KMS-11 (cell line): ENCODE data around the gene SPEF2.

Experiments used
- H2AFZ ChIP-seq: fragments of 200-600 bp; sonication (generic); 2 replicates; pipeline ENCODE4 v1.6.1; 2016; ENCODE audit warnings: antibody characterized with exemption, mixed run types, low read depth
- H3K27ac ChIP-seq: fragments of 200-600 bp; sonication (generic); 2 replicates; pipeline ENCODE4 v1.6.1; 2016; ENCODE audit warnings: mild to moderate bottlenecking, mixed run types
- H3K27me3 ChIP-seq: fragments of 200-600 bp; sonication (generic); 2 replicates; pipeline ENCODE4 v1.6.1; 2017; ENCODE audit warnings: mild to moderate bottlenecking, low read depth, mixed run types, moderate library complexity; ENCODE audit not compliant: insufficient read depth
- H3K36me3 ChIP-seq: fragments of 200-600 bp; sonication (generic); 2 replicates; pipeline ENCODE4 v1.6.1; 2017; ENCODE audit warnings: mild to moderate bottlenecking, mixed run types; ENCODE audit not compliant: insufficient read depth
- H3K4me1 ChIP-seq: fragments of 200-600 bp; sonication (generic); 2 replicates; pipeline ENCODE4 v1.6.1; 2016; ENCODE audit warnings: mild to moderate bottlenecking, low read depth, mixed run types; ENCODE audit not compliant: poor library complexity, severe bottlenecking
- H3K4me2 ChIP-seq: fragments of 200-600 bp; sonication (generic); 2 replicates; pipeline ENCODE4 v1.7.0; 2016; ENCODE audit warnings: mild to moderate bottlenecking, mixed run types
- H3K4me3 ChIP-seq: fragments of 200-600 bp; sonication (generic); IDR thresholded peaks from 2 replicates; pipeline ENCODE4 v1.6.1; 2017; ENCODE audit warnings: low read depth, low read length, mixed read lengths; ENCODE audit not compliant: insufficient read depth
- H3K79me2 ChIP-seq: fragments of 200-600 bp; sonication (generic); 2 replicates; pipeline ENCODE4 v1.6.1; 2016; ENCODE audit warnings: low read depth, mixed run types; ENCODE audit not compliant: insufficient read depth
- H3K9ac ChIP-seq: fragments of 200-600 bp; sonication (generic); 2 replicates; pipeline ENCODE4 v1.6.1; 2016; ENCODE audit warnings: mild to moderate bottlenecking, mixed run types
- H4K20me1 ChIP-seq: fragments of 200-600 bp; sonication (generic); 2 replicates; pipeline ENCODE4 v1.6.1; 2016; ENCODE audit warnings: mild to moderate bottlenecking, mixed run types; ENCODE audit not compliant: insufficient read depth
- TF ChIP-seq, protein P1 (sequence below): fragments of 200-600 bp; sonication (generic); conservative IDR thresholded peaks from 2 replicates; pipeline ENCODE4 v1.6.1; 2017; ENCODE audit warnings: low read depth, mild to moderate bottlenecking, antibody characterized with exemption, low read length, moderate library complexity, mixed read lengths

SPEF2 gene

DNA sequence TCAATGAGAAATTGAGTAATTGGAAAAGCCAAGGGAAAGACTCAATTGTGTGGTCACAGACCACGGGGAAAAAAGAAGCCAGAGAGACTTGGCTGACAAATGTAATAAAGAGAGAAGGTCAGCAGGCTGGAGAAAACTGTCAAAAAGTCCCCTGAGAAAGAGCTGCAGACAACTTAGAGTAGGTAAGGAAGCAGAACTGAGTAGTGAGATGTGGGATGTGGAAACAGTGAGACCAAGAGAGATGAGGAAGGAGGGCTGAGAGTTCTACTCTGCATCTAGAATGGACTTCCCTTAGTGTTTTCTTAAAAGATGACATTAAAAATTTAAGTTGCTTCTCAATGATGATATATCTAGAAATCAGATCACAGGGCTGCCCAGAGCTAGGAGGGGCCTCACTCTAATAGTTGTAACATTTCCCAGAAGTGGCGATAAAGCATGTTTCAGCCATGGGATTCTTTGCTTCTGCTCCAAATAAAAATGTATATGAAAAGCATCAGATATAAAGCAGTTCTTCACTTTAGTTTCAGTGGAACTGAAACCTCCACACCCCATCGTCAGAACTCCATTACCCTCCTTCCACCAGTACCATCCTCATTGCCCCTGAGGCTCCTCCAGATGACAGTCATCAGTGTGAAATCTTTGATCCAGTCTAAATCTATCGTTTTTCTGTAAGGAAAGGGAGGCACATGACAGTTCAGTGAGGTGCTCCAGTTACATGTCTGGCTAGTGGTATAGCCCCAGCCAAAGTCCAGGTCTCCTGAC is 80.6 kb downstream of the SPEF2 start:
- Histone ChIP-seq H3K27ac (no peak overlapping the region), H2AFZ (no peak overlapping the region), H3K4me2 (no peak overlapping the region)

DNA sequence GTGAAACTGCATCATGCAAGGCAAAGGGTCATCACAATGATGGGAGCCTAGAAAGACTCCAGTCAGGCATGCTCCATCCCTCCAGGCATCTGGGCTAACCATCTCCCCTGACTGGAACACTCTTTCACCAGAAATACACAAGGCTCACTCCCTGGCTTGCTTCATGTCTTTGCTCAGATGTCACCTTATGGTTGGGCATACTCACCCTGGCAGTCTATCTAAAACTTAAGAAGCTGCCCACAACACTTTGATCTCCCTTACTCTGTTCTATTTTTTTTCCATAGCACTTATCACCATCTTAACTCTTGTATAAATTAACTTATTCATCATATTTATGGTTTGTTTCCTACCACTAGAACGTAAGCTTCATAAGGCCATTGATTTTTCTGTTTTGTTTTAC is 90.0 kb downstream of the SPEF2 start:
- Histone ChIP-seq H3K27me3 (no peaks in the 10 kb centered on the region), H3K36me3 (no peaks in the 10 kb centered on the region), H3K9ac (no peak overlapping the region), H3K4me3 (no peak overlapping the region), H4K20me1 (no peaks in the 10 kb centered on the region), H2AFZ (no peak overlapping the region), H3K4me1 (no peaks in the 10 kb centered on the region), H3K27ac (no peak overlapping the region), H3K79me2 (no peaks in the 10 kb centered on the region), H3K4me2 (no peak overlapping the region)
- TF ChIP-seq, protein P1, sequence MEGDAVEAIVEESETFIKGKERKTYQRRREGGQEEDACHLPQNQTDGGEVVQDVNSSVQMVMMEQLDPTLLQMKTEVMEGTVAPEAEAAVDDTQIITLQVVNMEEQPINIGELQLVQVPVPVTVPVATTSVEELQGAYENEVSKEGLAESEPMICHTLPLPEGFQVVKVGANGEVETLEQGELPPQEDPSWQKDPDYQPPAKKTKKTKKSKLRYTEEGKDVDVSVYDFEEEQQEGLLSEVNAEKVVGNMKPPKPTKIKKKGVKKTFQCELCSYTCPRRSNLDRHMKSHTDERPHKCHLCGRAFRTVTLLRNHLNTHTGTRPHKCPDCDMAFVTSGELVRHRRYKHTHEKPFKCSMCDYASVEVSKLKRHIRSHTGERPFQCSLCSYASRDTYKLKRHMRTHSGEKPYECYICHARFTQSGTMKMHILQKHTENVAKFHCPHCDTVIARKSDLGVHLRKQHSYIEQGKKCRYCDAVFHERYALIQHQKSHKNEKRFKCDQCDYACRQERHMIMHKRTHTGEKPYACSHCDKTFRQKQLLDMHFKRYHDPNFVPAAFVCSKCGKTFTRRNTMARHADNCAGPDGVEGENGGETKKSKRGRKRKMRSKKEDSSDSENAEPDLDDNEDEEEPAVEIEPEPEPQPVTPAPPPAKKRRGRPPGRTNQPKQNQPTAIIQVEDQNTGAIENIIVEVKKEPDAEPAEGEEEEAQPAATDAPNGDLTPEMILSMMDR: no peak

More for the DNA sequence above, 80.6 kb downstream of the SPEF2 start:
- no peaks in the 10 kb centered on the region for H4K20me1 ChIP-seq
- H3K79me2 ChIP-seq: no peaks in the 10 kb centered on the region
- H3K4me1 ChIP-seq: no peaks in the 10 kb centered on the region
- H3K9ac ChIP-seq: no peak overlapping the region
- no peaks in the 10 kb centered on the region for H3K27me3 ChIP-seq
- no peak overlapping the region for H3K4me3 ChIP-seq
- TF ChIP-seq, protein P1: no peak
- H3K36me3 ChIP-seq: no peaks in the 10 kb centered on the region

DNA sequence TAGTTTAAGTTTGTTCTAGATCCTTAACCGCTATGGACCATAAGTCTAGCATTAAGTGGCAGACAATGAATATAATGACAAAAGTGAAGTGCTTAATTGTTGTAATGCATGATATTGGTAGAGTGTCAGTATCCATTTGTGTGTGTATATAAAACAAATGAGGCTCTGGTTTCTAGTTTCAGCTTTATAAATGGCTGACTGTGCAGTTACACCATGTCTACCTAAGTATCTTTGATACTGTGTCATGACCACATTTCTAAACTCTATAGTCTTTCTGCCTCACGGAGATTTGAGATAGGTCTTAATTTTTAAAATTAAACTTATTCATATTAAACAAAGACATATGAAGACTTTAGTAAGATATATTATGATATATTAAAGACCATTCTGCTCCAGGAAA is 92.0 kb downstream of the SPEF2 start:
- H3K4me3 ChIP-seq: no peak overlapping the region
- no peaks in the 10 kb centered on the region for H3K79me2 ChIP-seq
- no peaks in the 10 kb centered on the region for H3K36me3 ChIP-seq
- no peaks in the 10 kb centered on the region for H3K27me3 ChIP-seq
- no peak overlapping the region for H3K27ac ChIP-seq
- H3K4me1 ChIP-seq: no peaks in the 10 kb centered on the region
- TF ChIP-seq, protein P1: no peak
- H4K20me1 ChIP-seq: no peaks in the 10 kb centered on the region
- H3K4me2 ChIP-seq: no peak overlapping the region
- no peak overlapping the region for H3K9ac ChIP-seq
- H2AFZ ChIP-seq: no peak overlapping the region

DNA sequence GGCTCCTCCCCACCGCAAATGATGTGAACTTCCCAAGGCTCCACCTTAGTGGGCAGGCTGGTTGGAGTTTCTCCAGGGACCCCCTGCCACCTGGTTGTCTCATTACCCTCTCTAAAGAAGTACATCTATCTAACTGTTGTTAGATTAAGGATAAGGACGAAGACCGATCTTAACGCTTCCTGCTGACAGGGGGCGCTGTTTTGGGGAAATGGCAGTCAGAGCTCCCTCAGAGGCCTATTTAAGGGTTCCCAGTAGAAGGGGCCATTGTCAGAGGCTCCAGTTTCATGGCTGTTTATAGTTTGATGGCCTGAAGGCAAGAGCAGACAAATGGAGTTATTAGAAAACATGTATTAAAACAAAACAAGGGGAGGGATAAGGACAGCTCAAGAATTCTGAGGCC is 100.1 kb downstream of the SPEF2 start:
- Histone ChIP-seq H3K27ac (no peak overlapping the region), H3K4me2 (no peak overlapping the region)

More for the DNA sequence above, 100.1 kb downstream of the SPEF2 start:
- H3K79me2 ChIP-seq: no peaks in the 10 kb centered on the region
- no peaks in the 10 kb centered on the region for H3K27me3 ChIP-seq
- H2AFZ ChIP-seq: no peak overlapping the region
- H3K9ac ChIP-seq: no peak overlapping the region
- no peaks in the 10 kb centered on the region for H3K36me3 ChIP-seq
- TF ChIP-seq, protein P1: no peak
- no peak overlapping the region for H3K4me3 ChIP-seq
- H3K4me1 ChIP-seq: no peaks in the 10 kb centered on the region
- no peaks in the 10 kb centered on the region for H4K20me1 ChIP-seq
